ENCODE data around the gene TMEM245. TPM values are rescaled to one million over a fixed set of nuclear protein-coding genes. Genes with fewer than 3 reads are reported as not detected.

TMEM245 gene
- total and polyA plus RNA-seq, 10 of the 15 experiments (the other 5 are each of a cell fraction or from before 2014, with no cell fraction given): 7.4 to 36.1 (median 19.0) TPM

DNA sequence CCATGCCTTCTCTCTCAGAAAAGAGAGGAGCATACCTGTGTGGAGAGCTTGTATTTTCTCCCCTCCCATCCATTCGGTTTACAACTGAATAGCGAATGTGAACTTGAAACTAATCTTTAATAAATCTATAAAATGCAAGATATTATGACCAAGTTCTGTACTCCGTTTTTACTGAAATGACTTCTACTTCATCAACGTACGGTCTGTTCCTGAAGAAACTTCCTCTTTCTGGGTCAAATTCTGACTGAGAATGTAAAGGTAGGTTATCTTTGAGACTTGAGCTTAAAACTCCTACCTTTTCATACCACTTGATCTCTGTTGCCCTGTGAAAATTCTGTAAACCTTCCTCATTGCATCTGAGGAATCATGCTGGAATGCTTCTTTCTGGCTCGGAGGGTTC, 102.3 kb downstream of the TMEM245 start (continued):
- TF ChIP-seq BCLAF1 (IDR thresholded peaks at IDR 0.05): no peak
- no peak for TF ChIP-seq MXI1 (IDR thresholded peaks at IDR 0.05; ENCODE audit: low read depth, low read length)
- TF ChIP-seq, protein P1, sequence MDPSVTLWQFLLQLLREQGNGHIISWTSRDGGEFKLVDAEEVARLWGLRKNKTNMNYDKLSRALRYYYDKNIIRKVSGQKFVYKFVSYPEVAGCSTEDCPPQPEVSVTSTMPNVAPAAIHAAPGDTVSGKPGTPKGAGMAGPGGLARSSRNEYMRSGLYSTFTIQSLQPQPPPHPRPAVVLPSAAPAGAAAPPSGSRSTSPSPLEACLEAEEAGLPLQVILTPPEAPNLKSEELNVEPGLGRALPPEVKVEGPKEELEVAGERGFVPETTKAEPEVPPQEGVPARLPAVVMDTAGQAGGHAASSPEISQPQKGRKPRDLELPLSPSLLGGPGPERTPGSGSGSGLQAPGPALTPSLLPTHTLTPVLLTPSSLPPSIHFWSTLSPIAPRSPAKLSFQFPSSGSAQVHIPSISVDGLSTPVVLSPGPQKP (IDR thresholded peaks at IDR 0.05; ENCODE audit: low read depth, low read length): no peak
- peak; percentile 92 for TF ChIP-seq JUNB (IDR thresholded peaks at IDR 0.05)
- peak in 1 of 2 experiments; percentile 34; a peak in 1 of 4 replicates for TF ChIP-seq IKZF2 (IDR thresholded peaks at IDR 0.05)
- TF ChIP-seq CREM (IDR thresholded peaks at IDR 0.05; ENCODE audit: low read depth): peak; percentile 55
- TF ChIP-seq ATF2 (IDR thresholded peaks at IDR 0.05; ENCODE audit: low read length): peak; percentile 68; the same call in 1 of the 2 replicates
- 0 out of 2 replicates have a peak, but pooled peaks have one; percentile 35 for TF ChIP-seq EED (IDR thresholded peaks at IDR 0.05; ENCODE audit: low read depth)
- 0 out of 2 replicates have a peak, but pooled peaks have one; percentile 54 for TF ChIP-seq BCL11A (IDR thresholded peaks at IDR 0.05; ENCODE audit: low read depth, low read length)
- peak; percentile 45; the same call in 1 of the 2 replicates for TF ChIP-seq IRF4 (IDR thresholded peaks at IDR 0.05; ENCODE audit: low read depth, low read length)
- TF ChIP-seq PAX5 (IDR thresholded peaks at IDR 0.05; ENCODE audit: borderline replicate concordance, low read depth, low read length): no peak
- 0 out of 2 replicates have a peak, but pooled peaks have one; percentile 19 for TF ChIP-seq MTA2 (IDR thresholded peaks at IDR 0.05; ENCODE audit: low read depth)
- TF ChIP-seq, protein P2, sequence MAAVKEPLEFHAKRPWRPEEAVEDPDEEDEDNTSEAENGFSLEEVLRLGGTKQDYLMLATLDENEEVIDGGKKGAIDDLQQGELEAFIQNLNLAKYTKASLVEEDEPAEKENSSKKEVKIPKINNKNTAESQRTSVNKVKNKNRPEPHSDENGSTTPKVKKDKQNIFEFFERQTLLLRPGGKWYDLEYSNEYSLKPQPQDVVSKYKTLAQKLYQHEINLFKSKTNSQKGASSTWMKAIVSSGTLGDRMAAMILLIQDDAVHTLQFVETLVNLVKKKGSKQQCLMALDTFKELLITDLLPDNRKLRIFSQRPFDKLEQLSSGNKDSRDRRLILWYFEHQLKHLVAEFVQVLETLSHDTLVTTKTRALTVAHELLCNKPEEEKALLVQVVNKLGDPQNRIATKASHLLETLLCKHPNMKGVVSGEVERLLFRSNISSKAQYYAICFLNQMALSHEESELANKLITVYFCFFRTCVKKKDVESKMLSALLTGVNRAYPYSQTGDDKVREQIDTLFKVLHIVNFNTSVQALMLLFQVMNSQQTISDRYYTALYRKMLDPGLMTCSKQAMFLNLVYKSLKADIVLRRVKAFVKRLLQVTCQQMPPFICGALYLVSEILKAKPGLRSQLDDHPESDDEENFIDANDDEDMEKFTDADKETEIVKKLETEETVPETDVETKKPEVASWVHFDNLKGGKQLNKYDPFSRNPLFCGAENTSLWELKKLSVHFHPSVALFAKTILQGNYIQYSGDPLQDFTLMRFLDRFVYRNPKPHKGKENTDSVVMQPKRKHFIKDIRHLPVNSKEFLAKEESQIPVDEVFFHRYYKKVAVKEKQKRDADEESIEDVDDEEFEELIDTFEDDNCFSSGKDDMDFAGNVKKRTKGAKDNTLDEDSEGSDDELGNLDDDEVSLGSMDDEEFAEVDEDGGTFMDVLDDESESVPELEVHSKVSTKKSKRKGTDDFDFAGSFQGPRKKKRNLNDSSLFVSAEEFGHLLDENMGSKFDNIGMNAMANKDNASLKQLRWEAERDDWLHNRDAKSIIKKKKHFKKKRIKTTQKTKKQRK (IDR thresholded peaks at IDR 0.05; ENCODE audit: low read depth, low read length): no peak
- TF ChIP-seq SUPT20H (IDR thresholded peaks at IDR 0.05; ENCODE audit: borderline replicate concordance, control insufficient read depth, low read depth, low read length): no peak
- no peak for TF ChIP-seq TBL1XR1 (IDR thresholded peaks at IDR 0.05; ENCODE audit: low read depth, low read length)
- TF ChIP-seq HDGF (IDR thresholded peaks at IDR 0.05): no peak
- TF ChIP-seq FOXM1 (IDR thresholded peaks at IDR 0.05; ENCODE audit: low read depth, low read length): peak; percentile 46; the same call in 1 of the 2 replicates
